NCI-H146 treated with DMSO at 0.1 percent for 48 hours (cell line): ENCODE measurements around the gene DCST1.

Experiments
- DNase-seq: peaks from one replicate; lab custom pipeline; 2025; ENCODE audit not compliant: unreplicated experiment; lab: John Stamatoyannopoulos, UW

The DCST1 gene

DNA sequence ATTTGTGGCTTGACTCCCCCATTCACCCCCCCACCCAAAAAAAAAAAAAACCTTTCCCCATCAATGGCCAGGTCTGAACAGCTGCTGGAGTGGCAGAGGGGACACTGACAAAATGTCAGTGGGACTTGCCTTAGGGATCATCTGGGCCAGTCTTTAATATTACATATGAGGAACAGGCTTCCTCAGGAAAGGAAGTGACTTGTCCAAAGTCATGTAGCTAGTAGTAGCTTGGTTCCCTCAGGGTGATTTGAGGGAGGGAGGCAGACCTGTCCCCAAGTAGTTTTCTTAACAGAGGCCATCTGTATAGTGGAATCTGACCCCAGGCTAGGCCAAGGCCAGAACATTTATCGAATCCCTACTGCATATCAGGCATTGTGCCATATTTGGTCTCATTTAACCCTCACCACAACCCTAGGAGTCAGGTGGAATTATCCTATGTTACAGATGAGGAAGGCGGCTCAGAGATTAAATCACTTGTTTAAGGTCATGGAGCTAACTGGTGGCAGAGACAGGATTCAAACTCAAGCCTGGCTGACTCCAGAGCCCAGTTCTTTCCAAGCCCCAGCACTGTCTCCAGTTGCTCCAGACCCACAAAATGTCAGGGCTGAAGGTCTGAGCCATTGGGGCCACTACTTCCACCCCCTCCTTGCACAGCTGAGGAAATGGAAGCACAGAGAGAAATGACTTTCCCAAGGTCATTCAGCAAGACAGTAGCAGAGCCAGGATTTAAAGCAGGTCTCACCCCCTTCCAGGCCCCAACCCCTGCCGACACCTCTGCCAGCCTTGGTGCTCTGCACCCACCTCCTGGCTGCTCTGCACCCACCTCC is 20.6 kb upstream of the DCST1 start:
- no peak for DNase-seq

DNA sequence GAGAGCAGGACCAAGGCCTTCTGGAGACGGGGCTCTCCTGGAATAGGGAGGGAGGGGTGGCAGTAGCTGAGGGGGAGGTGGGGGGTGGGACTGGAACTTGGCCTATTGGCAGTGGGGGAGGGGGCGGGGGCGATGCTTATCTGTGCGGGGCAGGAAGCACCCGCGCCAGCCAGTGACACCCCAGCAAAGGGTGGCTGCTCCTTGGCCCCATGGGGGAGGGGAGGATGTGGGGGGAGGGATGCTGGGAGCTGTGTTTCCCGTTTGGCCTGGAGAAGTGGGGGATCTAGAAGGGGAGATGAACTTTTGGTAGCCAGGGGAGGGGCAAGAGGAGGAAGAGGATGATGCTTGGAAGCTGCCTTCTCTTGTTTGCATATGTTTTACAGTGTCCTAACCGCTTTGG is 20.0 kb upstream of the DCST1 start:
- no peak for DNase-seq

DNA sequence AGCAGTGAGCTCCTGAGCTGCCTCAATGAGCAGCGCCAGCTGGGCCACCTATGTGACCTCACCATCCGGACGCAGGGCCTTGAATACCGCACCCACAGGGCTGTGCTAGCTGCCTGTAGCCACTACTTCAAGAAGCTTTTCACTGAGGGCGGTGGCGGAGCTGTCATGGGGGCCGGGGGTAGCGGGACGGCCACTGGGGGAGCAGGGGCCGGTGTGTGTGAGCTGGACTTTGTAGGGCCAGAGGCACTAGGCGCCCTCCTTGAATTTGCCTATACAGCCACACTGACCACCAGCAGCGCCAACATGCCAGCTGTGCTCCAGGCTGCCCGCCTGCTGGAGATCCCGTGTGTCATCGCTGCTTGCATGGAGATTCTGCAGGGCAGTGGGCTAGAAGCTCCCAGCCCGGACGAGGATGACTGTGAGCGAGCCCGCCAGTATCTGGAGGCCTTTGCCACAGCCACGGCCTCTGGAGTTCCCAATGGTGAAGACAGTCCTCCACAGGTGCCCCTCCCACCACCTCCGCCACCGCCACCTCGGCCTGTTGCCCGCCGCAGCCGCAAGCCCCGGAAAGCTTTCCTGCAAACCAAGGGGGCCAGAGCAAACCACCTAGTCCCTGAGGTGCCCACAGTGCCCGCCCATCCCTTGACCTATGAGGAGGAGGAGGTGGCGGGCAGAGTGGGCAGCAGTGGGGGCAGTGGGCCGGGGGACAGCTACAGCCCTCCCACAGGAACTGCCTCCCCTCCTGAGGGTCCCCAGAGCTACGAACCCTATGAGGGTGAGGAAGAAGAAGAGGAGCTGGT is 18.7 kb upstream of the DCST1 start:
- no peak for DNase-seq

DNA sequence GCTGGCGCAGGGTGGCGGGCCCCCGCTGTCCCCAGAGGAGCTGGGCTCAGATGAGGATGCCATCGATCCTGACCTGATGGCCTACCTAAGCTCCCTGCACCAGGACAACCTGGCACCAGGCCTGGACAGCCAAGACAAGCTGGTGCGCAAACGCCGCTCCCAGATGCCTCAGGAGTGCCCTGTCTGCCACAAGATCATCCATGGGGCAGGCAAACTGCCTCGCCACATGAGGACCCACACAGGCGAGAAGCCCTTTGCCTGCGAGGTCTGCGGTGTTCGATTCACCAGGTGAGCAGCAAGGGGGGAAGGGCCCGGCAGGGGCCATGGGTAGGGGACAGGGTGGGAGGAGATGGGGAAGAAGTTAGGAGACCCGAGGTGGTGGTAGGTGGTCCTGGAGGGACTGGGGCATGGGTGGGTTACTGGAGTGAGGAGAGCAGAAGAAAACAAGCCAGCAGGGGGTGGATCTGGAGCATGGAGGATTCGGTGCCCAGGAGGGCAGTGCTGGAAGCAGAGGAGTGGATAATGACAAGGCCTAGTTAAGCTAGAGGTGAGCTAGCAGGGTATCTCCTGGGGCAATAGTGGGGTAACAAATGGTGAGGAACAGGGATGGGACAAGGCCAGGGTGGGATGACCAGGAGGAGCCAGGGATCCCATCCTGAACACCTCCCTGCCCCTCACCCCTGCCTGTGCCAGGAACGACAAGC is 17.9 kb upstream of the DCST1 start:
- DNase-seq: no peak

DNA sequence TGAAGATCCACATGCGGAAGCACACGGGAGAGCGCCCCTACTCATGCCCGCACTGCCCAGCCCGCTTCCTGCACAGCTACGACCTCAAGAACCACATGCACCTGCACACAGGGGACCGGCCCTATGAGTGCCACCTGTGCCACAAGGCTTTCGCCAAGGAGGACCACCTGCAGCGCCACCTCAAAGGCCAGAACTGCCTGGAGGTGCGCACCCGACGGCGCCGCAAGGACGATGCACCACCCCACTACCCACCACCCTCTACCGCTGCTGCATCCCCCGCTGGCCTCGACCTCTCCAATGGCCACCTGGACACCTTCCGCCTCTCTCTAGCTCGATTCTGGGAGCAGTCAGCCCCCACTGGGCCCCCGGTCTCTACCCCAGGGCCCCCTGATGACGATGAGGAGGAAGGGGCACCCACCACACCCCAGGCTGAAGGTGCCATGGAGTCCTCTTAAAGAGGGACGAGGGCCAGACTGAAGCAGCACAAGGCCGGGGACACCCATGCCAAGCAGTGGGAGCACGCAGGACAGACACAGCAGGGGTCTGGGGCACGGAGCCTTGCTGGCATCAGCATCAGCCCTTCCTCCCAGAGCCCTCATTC is 17.3 kb upstream of the DCST1 start:
- DNase-seq: no peak

DNA sequence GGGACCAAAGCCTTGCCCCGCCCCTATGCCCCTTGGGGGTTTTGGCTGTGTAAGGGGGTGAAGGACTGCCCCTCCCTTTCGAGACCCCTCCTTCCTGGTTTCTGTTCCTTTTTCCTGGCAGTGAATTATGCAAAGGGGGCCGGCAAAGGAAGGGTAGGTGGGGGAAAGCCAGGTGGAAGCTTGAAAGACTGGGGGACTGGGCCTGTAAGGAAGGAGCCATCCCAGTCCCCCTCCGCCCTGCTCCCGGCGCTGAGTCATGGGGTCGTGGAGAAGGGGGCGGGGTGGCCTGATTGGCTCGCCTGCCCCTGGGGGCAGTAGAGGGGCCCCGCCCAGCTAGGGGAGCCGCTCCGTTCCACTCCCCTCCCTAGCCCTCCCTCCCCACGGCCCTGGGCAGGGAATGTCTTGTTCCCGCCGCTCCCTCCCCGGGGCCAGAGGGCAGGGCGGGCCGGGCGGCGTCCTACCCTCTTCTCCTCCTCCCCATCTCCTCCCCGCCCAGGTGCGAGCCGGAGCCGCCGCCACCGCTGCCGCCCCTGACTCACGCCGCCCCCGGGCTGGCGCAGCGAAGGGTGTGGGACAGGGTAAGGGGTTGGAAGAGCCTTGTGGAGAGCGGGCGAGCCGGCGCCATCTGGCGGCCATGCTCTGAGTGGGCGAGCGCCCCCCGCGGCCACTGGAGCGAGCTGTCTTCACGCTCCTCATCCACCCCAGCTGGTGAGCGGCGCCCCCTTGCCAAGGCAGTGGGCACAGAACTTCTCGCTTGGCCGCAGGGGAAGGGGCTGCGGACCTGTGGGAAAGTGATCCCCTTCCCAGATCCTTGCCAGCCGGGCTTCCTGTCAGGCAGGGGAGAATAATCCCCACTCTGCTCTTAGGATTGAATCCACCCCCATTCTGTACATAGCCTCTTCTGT is 16.3 kb upstream of the DCST1 start:
- peak; percentile 72 for DNase-seq

DNA sequence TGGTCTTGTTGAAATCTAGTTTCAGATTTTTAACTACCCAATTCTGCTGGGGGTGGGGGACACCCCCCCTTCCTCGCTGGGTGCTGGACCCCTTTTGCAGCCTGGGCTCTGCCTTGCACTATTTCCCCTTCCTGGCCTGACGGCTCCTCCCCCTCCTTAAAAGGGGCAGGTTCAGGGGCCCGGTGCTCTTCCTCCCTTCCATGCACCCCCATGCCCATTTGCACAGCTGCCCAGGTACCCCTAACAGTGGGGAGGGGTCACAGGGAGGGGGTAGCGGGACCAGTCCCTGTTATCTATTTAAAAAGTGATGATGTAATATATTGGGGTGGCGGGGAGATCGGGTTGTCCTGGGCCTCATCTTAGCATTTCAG is 15.7 kb upstream of the DCST1 start:
- DNase-seq: no peak

DNA sequence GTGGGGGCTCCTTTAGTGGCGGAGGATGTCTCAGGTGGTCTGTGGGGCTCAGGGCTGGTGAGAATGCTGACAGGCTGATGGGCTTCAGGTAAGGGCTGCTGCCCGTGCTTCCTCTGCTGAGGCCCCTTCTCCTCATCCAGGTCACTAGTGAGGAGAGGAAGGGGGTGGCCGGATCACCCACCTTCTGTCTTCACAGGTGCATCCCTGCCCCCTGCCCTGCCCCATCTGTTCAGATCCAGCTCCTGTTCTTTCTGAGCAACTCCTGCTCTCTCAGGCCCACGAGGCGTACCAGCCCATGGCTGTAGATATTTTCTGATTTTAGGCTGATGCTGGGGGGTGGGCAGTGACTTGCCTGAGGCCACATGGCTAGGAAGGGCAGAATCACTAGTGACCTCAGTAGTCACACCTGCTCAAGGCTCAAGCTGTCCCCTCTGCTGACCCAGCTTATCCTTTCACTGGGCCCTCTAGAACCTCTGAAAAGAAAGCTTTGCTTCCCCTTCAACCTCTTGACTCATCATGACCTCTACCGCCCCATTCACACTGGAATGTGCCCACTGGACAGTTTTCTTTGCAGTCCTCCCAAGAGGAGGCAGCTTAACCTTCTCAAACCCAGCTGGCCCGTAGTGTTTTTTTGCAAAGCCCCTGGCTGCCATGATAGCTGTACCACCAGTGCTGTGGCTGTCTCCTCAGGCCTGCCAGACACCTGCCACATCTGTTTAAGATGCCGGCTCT is 14.8 kb upstream of the DCST1 start:
- DNase-seq: no peak

DNA sequence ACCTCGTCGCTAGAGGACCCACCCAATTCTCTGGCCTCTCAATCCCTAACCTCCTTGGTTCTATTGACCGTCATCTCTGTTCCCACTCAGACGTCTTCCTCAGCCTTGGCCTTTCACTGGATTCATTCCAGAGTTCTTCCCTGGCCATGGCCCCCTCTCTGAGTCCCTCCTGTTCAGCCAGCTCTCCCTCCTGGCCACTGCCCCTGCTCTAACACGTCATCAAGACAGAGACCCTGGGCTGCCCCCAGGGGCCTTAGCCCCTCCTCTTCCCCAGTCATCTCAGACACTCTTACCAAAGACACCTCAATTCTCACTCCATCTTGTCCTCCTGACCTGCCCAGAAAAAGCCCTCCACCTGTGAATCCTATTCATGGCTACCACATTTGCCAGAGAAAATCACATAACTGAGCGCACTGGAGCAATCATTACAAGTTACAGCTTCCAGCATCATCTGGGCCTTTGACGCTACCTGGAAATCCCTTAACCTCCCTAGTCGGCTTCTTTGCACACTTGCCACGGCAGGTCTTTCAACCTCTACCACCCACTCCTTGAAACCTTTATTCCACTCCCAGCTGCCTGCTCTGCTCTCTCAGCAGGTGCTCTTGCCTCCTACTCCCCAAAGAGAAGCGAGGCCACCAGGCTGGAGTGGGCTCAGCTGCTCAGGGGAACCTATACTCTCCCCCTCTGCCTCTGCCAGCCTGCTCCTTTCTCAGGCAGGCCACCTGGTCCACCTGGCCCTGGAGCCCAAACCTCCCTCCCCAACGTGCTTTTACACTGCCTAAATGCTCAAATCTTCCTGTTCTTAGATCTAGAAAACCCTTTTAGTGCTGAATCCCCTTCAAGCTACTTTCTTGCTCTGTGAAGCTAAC is 14.0 kb upstream of the DCST1 start:
- DNase-seq: no peak

DNA sequence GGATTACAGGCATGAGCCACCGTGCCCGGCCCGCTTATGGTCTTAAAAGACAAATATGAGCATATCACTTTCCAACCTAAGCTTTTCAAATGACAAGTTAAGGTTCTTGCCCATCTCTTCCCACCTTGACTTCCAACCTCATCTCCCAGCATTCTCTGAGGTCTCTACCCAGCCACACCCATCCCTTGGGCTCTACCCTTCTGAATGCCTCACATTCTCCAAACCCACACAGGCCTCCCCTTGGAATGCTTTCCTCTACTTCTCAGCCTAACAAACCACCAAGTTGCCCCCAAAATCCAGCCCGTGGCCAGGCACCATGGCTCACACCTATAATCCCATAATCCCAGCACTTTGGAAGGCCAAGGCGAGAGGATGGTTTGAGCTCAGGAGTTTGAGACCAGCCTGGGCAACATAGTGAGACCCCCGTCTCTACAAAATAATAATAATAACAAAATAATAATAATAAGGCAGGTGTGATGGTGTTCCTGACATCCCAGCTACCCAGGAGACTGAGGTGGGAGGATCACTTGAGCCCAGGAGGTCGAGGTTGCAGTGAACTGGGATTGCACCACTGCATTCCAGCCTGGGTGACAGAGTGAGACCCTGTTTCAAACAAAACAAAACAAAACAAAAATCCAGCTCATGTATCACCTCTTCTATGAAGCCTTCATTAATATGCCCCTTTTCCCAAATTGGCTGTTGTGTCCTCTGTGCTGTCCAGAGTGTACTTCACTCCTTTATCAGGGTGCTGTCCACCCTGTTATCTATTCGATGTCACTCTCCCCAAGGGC is 11.3 kb upstream of the DCST1 start:
- no peak for DNase-seq

DNA sequence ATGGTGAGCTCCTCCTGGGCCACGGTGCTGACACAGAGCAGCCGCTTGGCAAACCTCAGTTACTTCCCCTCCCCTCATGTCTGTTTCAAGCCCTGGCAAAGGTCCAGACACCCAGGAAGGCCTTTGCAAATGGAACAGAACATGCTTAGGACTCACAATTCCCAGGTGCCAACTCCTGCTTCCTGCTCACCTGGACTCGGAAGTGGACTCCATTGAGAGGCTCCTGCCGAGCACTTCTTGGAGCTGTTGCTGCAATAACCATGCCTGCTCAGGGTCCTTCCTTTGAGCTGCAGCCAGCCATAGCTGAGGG is 10.7 kb upstream of the DCST1 start:
- DNase-seq: no peak

DNA sequence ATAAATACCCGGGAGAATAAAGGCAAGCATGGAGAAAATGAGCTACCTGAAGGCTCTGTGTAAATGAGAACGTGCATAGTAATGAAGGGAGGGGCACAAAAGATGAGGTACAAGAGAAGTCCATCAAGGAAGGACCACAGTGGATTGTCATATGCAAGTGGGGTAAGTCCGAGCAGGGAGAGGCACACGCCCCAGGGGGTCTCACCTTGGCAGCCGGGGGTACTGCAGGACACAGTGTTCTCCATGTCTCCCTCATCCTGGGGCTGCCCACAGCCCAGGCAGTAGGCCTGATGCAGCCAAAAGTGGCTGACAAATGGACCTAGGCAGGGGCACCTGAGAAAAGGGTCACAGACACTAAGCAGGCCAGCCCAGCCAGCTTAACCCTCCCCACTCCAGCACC is 10.0 kb upstream of the DCST1 start:
- no peak for DNase-seq

DNA sequence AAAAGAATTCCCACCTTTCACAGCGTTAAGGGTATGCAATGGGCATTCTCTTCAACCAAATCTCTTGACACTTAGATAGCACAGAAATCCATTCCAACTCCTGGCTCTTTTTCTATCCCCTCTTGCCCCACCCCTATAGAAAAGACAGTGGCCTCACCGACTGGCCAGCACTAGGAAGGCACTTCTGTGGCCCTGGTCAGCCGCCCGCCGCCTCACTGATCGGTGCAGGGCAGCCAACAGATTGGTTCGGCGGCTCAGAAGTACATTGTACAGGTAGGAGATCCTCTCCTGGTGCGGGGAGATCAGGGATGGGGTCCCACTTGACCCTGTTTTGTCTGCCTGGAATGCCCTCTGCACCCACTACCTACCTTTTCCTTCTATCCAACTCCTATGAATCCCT is 9.3 kb upstream of the DCST1 start:
- no peak for DNase-seq

DNA sequence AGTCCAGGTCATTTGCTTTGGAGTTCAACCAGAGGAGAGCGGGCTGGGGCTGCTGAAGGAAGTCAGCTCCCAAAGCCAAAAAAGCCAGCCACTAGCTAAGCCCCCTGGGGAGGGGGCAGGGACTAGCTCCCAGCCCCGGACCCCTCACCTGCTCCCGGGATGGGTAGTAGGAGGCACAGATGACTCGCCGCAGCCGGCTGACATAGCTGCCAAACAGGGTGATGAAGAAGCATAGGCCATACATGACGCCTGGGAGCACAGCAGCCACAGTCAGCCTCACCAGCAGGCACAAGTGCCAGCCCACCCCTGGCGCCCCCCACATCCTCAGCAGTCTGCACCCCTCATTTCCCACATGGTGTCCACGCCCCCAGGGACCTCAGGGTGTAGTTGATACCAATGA is 7.5 kb upstream of the DCST1 start:
- DNase-seq: no peak

DNA sequence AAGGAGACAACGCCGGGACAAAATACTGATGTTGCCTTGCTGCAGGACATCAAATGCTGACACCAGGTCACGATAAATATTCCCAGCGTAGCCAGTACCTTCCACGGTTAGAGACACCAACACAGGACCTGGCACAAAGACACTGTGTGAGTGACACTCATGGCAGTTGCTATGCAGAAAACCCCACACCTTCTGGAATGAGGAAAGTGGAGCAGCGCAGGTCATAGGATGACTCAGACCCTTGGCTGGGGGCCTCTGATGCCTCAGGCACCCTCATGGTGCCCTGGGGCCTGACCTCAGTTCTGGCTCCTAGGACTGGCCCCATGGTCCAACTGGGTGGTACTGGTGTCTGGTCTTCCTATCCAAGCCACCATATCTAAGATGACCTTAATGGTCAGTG is 7.0 kb upstream of the DCST1 start:
- no peak for DNase-seq

DNA sequence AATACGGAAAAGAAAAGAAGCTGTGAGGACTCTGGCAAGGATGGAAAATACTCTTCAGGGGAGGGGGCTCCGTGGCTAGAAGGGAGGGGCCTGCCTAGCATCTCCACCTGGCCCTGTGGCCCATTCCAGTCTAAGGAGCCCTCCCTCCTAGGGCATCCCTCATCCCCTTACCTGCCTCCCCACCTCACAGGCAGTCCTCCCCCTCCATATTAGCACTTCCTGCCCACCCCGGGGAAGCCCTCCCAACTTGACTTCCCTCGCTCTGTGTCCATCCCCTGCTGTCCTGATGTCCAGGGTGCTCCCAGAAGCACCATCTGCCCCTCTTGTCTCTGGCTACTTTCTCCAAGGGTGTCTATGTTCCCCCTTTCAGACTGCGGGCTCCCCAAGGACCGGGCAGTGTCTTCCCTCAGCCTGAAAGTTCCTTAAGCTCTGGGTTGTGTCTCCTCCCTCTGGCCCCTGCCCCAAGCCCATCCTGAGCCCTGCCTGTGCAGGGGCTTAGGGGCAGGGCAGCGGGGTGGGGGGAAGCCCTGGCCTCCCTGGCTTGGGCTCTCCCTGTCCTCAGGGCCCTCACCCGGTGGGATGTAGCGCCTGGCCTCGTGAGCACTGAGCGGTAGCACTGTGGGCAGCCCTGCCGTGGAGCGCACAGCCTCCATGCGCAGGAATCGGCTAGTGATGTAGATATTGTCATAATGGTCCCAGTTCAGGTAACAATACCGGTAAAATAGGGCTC is 3.9 kb upstream of the DCST1 start:
- no peak for DNase-seq

DNA sequence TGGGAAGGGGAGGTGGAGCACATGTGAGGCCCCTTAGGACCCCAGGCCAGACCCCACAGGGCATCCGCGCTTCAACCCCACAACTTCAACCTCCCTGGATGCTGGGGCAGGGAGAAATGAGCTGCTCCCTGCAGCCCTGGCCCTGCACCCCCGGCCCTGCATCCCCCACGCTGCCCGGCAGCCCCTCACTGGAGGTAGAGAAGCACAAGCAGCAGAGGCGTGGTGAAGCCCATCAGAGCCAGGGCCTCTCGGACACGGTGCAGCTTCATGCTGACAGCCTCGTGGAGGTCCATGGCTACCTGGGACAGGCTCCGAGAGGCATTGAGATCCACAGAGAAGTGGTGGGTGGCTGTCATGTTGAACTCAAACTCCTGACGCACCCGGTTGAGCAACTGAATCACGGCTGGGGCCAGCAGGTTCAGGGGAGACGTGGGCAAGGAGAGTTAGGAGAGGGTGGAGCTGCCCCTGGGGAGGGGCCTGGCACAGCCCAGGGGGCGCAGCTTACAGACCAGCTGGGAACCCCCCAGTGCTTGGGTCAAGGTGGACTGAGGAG is 3.3 kb upstream of the DCST1 start:
- DNase-seq: no peak
